Heart left ventricle (tissue), 16 donors: ENCODE data around the gene NRIP2. TPM values are rescaled to one million over a fixed set of nuclear protein-coding genes. Genes with fewer than 3 reads are reported as not detected.

Source experiments
- ATAC-seq, 4 donors: fragments of 200-7000 bp; cut with Tn5 transposase; one replicate each; pipeline ENCODE4 v1.9.1; 2020 to 2022; ENCODE audit warnings: moderate library complexity in 4 of 4, mild to moderate bottlenecking in 3 of 4, moderate number of reproducible peaks in 1 of 4
- DNase-seq, 5 donors: peaks; one replicate each; pipeline ENCODE4 v3.0.0-alpha.2; 2020
- H3K27ac ChIP-seq, 12 donors: fragments of 200-600 bp; sonication (generic) in 4 of 12; one replicate each; pipeline versions ENCODE4 v1.5.0 to v1.8.0; 2016 to 2022; ENCODE audit warnings: mild to moderate bottlenecking in 2 of 12
- H3K27me3 ChIP-seq, 9 donors: fragments of 200-600 bp; sonication (generic) in 2 of 9; one replicate each; pipeline versions ENCODE4 v1.5.1 to v1.8.0; 2016 to 2022; ENCODE audit warnings: mild to moderate bottlenecking in 3 of 9
- H3K36me3 ChIP-seq, 9 donors: fragments of 200-600 bp; sonication (generic) in 2 of 9; one replicate each; pipeline versions ENCODE4 v1.5.0 to v1.8.0; 2018 to 2022; ENCODE audit warnings: mild to moderate bottlenecking in 2 of 9
- H3K4me1 ChIP-seq, 12 donors: fragments of 200-600 bp; sonication (generic) in 4 of 12; one replicate each; pipeline versions ENCODE4 v1.5.0 to v1.8.0; 2016 to 2022; ENCODE audit warnings: mild to moderate bottlenecking in 3 of 12
- H3K4me3 ChIP-seq, 12 donors: fragments of 200-600 bp; sonication (generic) in 4 of 12; one replicate each; pipeline versions ENCODE4 v1.5.0 to v1.8.0; 2017 to 2022; ENCODE audit warnings: mild to moderate bottlenecking in 9 of 12, moderate library complexity in 4 of 12
- H3K9me3 ChIP-seq, 12 donors: fragments of 200-600 bp; sonication (generic) in 4 of 12; one replicate each; pipeline versions ENCODE4 v1.5.0 to v1.8.0; 2016 to 2022; ENCODE audit warnings: mild to moderate bottlenecking in 1 of 12
- CTCF ChIP-seq, 12 donors: fragments of 200-600 bp; sonication (generic) in 4 of 12; IDR thresholded peaks; one replicate each; pipeline versions ENCODE4 v1.5.0 to v1.8.0; 2018 to 2022; ENCODE audit warnings: antibody characterized with exemption in 12 of 12, mild to moderate bottlenecking in 5 of 12
- POLR2A ChIP-seq, 2 donors: fragments of 450-650 bp; IDR thresholded peaks; one replicate each; pipeline ENCODE4 v1.6.1; 2017; ENCODE audit warnings: antibody characterized with exemption in 2 of 2, mild to moderate bottlenecking in 2 of 2, moderate library complexity in 2 of 2
- WGBS, 4 donors: extraction: QIAGEN DNeasy Blood & Tissue Kit in 2 of 4; methylation state at CpG; one replicate each; pipeline versions ENCODE4 v1.1.5 to v1.1.7; 2013 to 2018; 5-methylcytosine and 5-hydroxymethylcytosine counted together
- intact Hi-C, 10 donors: fragments of 100-400 bp; cut with DNase I; formaldehyde crosslinking; loops; one replicate each; pipeline versions ENCODE4 v1.11.1 to v1.14.2; 2022
- polyA plus RNA-seq, 2 donors: library from polyadenylated mRNA; stranded (reverse); fragments of 200-250 nt; gene quantifications; one replicate each; pipeline ENCODE4 v1.2.3, GENCODE V29; 2013
- total RNA-seq, 9 donors: library from RNA; depleted of rRNA in 2 of 9; stranded (reverse); fragments of >200 nt in 2 of 9; fragmentation: NEBNext Ultra II Directional in 3 of 9; extraction: Animal tissue kit (Norgen Biotek cat#: 25700) in 3 of 9; gene quantifications; one replicate each; pipeline versions ENCODE4 v1.1.0 to v1.2.4, GENCODE V29; 2016 to 2023
- donor health status: ischemic (EF 13 %, LVEDD 7.1; RV severe dilation, severe dysfunction).
- donor health status: healthy with polysubstance abuse.
- donor health status: DM: no; HTN: yes; CAD: no.
- donor health status: DM: no; HTN: no; CAD: no.
- donor health status: ischemic (EF 25% LVEDD 6.9; RV normal size, moderate dysfunction).
- donor health status: ischemic (EF 25% LVEDD 5.7; RV mildly dilated, moderate dysfunction).
- donor health status: healthy.
- donor health status: DM: yes; HTN: yes; CAD: no.
- donor health status: ischemic (EF 35%, LVEDD 5.7; RV mildly dilated, moderate dysfunction).
- donor health status: nonischemic (EF 11% LVEDD 7.7; RV severe dilation, severe dysfunction).
- donor health status: DM: yes; HTN: yes; CAD: no.
- donor health status: PGD.
- donor health status: ischemic (EF 29% LVEDD 5.4; RV normal size, mild dysfunction).
- donor health status: nonischemic (EF 23%, LVEDD 6.1; RV moderate dilation, normal function).

Gene NRIP2
- total and polyA plus RNA-seq, 11 donors: 1.9 to 3.1 (median 2.1) TPM

GRCh38 chr12:2862876-2863275, 28.0 kb upstream of the NRIP2 start:
- TF ChIP-seq CTCF (IDR thresholded peaks at IDR 0.05) (no peak), POLR2A (IDR thresholded peaks at IDR 0.05) (no peak)
- 81 to 90% (median 86%) methylated on average over 7 of the region's 7 CpGs for WGBS, 4 donors
- H3K27ac ChIP-seq: no peak overlapping the region
- ATAC-seq (no peak), DNase-seq (no peak)
- H3K4me1 ChIP-seq: no peaks in the 10 kb centered on the region
- intact Hi-C loops: no loop called here
- H3K36me3 ChIP-seq: peaks cover 0 to 40% (median 0%) of the 10 kb centered on the region in 9 donors
- no peak overlapping the region for H3K4me3 ChIP-seq
- no peaks in the 10 kb centered on the region for H3K9me3 ChIP-seq
- no peaks in the 10 kb centered on the region for H3K27me3 ChIP-seq

- no peaks in the 10 kb centered on the region for H3K9me3 ChIP-seq
- intact Hi-C loops: no loop called here
- DNase-seq (no peak), ATAC-seq (no peak)
- H3K4me1 ChIP-seq: no peaks in the 10 kb centered on the region
- H3K27ac ChIP-seq: no peak overlapping the region
- peaks cover 0 to 35% (median 0%) of the 10 kb centered on the region in 9 donors for H3K36me3 ChIP-seq
- H3K27me3 ChIP-seq: no peaks in the 10 kb centered on the region
- H3K4me3 ChIP-seq: no peak overlapping the region
- TF ChIP-seq POLR2A (IDR thresholded peaks at IDR 0.05): no peak
- no peak for TF ChIP-seq CTCF (IDR thresholded peaks at IDR 0.05)
Measured at GRCh38 chr12:2860170-2860569, 25.3 kb upstream of the NRIP2 start.

GRCh38 chr12:2858944-2859421, 24.1 kb upstream of the NRIP2 start:
- 77 to 87% (median 81%) methylated on average over 9 to 12 of the region's 12 CpGs for WGBS, 4 donors
- no peaks in the 10 kb centered on the region for H3K9me3 ChIP-seq
- H3K27me3 ChIP-seq: no peaks in the 10 kb centered on the region
- no peak overlapping the region for H3K4me3 ChIP-seq
- peaks cover 0 to 30% (median 0%) of the 10 kb centered on the region in 9 donors for H3K36me3 ChIP-seq
- TF ChIP-seq POLR2A (IDR thresholded peaks at IDR 0.05) (no peak), CTCF (IDR thresholded peaks at IDR 0.05) (no peak)
- H3K27ac ChIP-seq: peak overlapping the region in 5 of 12 donors; percentile 26 to 50 (median 30)
- DNase-seq (peak in 2 of 5 donors; percentile 26 to 36), ATAC-seq (peak; percentile 20 to 59 (median 44))
- H3K4me1 ChIP-seq: no peaks in the 10 kb centered on the region
- intact Hi-C loops: loop anchor here in 9 of 10 donors (5.0 to 10.0 kb wide), 4 partner anchors 83 to 176 kb away; no protein-coding TSS in a partner anchor

GRCh38 chr12:2858334-2858733, 23.5 kb upstream of the NRIP2 start:
- Histone ChIP-seq H3K4me3 (no peak overlapping the region), H3K27me3 (no peaks in the 10 kb centered on the region), H3K4me1 (peaks cover 0 to 3% (median 0%) of the 10 kb centered on the region in 12 donors), H3K36me3 (peaks cover 0 to 26% (median 0%) of the 10 kb centered on the region in 9 donors), H3K27ac (peak overlapping the region in 3 of 12 donors; percentile 26 to 49 (median 30)), H3K9me3 (no peaks in the 10 kb centered on the region)
- no peak for DNase-seq
- 81 to 100% (median 91%) methylated on average over 2 of the region's 2 CpGs for WGBS, 4 donors
- intact Hi-C loops: loop anchor here in 9 of 10 donors (5.0 to 10.0 kb wide), 4 partner anchors 84 to 176 kb away; no protein-coding TSS in a partner anchor
- ATAC-seq: no peak
- no peak for TF ChIP-seq POLR2A (IDR thresholded peaks at IDR 0.05)
- TF ChIP-seq CTCF (IDR thresholded peaks at IDR 0.05): no peak
